Mesothelial cell of epicardium (in vitro differentiated cells): ENCODE results near the gene NHERF2. TPM values are rescaled to one million over a fixed set of nuclear protein-coding genes. Genes with fewer than 3 reads are reported as not detected.

Experiments used
- DNase-seq, 2 experiments: peaks; one replicate each; pipeline ENCODE4 v3.0.0; 2021; ENCODE audit warnings: low spot score in 2 of 2; ENCODE audit not compliant: unreplicated experiment in 2 of 2
- H3K27ac Mint-ChIP-seq: 2 replicates; pipeline ENCODE4 v1.8.0; 2021; ENCODE audit warnings: mixed read lengths
- H3K27me3 Mint-ChIP-seq: 2 replicates; pipeline ENCODE4 v1.8.0; 2021; ENCODE audit warnings: low read depth, mixed read lengths
- H3K36me3 Mint-ChIP-seq: 2 replicates; pipeline ENCODE4 v1.8.0; 2021; ENCODE audit warnings: mixed read lengths
- H3K4me1 Mint-ChIP-seq: 2 replicates; pipeline ENCODE4 v1.8.0; 2021; ENCODE audit warnings: mixed read lengths
- H3K4me3 Mint-ChIP-seq: 2 replicates; pipeline ENCODE4 v1.8.0; 2021; ENCODE audit warnings: mild to moderate bottlenecking, moderate library complexity, mixed read lengths
- H3K9me3 Mint-ChIP-seq: 2 replicates; pipeline ENCODE4 v1.8.0; 2021; ENCODE audit warnings: mixed read lengths
- total RNA-seq: library from RNA; stranded (reverse); gene quantifications from 3 replicates; pipeline ENCODE4 v1.2.1, GENCODE V29; 2021
- TF ChIP-seq, protein P1 (sequence below): fragments of 200-600 bp; sonication (generic); IDR thresholded peaks from one replicate; pipeline ENCODE4 v1.5.0; 2021; ENCODE audit warnings: antibody characterized with exemption; ENCODE audit not compliant: unreplicated experiment

Gene NHERF2
- total RNA-seq, 1 donor from 2014 or later: 51.3 TPM

DNA sequence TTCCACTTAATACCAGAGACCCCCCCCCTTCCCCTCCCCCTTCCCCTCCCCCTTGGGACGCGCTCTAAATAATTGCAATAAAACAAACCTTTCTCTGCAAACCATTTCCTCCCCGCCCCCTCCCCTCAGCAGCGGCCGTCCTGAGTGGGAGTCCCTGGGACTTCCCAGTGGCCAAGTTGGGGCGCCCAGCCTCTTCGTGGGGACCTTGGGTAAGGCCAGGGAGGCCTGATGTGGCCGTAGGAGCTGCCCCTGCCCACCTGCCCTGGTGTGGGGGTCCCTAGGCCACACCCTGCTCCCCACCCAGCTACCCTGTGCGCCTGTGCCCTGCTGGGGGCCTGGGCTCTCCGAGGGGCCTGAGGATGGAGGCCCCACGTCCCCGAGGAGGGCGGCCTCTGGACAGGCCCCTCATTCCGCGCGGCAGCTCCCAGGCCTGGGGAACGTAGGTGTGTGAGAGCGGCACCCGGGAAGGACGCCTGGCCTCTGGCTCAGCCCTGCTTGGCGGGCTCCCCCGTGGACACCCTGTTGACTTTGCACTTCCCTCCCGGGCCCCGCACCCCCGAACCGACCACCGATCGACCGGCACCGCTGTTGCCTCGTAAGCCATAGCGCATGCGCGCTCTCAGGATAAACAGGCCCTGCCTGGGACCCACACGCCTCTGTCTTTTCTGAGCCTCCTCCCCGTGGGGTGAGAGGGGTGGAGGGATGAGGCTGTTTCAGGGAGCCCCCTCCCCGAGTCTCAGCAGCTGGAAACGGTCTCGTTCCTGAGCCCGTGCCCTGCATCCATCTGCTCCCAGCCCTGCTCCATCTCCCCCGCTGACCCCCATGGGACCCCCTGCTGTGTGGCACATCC is 11.9 kb downstream of the NHERF2 start:
- peaks cover 43% of the 10 kb centered on the region for H3K4me1 Mint-ChIP-seq
- no peaks in the 10 kb centered on the region for H3K36me3 Mint-ChIP-seq
- DNase-seq: peak in 1 of 2 experiments; percentile 23
- H3K27ac Mint-ChIP-seq: peak overlapping the region; percentile 98
- H3K9me3 Mint-ChIP-seq: no peaks in the 10 kb centered on the region
- H3K4me3 Mint-ChIP-seq: no peak overlapping the region
- H3K27me3 Mint-ChIP-seq: no peaks in the 10 kb centered on the region
- TF ChIP-seq, protein P1, sequence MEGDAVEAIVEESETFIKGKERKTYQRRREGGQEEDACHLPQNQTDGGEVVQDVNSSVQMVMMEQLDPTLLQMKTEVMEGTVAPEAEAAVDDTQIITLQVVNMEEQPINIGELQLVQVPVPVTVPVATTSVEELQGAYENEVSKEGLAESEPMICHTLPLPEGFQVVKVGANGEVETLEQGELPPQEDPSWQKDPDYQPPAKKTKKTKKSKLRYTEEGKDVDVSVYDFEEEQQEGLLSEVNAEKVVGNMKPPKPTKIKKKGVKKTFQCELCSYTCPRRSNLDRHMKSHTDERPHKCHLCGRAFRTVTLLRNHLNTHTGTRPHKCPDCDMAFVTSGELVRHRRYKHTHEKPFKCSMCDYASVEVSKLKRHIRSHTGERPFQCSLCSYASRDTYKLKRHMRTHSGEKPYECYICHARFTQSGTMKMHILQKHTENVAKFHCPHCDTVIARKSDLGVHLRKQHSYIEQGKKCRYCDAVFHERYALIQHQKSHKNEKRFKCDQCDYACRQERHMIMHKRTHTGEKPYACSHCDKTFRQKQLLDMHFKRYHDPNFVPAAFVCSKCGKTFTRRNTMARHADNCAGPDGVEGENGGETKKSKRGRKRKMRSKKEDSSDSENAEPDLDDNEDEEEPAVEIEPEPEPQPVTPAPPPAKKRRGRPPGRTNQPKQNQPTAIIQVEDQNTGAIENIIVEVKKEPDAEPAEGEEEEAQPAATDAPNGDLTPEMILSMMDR: no peak

DNA sequence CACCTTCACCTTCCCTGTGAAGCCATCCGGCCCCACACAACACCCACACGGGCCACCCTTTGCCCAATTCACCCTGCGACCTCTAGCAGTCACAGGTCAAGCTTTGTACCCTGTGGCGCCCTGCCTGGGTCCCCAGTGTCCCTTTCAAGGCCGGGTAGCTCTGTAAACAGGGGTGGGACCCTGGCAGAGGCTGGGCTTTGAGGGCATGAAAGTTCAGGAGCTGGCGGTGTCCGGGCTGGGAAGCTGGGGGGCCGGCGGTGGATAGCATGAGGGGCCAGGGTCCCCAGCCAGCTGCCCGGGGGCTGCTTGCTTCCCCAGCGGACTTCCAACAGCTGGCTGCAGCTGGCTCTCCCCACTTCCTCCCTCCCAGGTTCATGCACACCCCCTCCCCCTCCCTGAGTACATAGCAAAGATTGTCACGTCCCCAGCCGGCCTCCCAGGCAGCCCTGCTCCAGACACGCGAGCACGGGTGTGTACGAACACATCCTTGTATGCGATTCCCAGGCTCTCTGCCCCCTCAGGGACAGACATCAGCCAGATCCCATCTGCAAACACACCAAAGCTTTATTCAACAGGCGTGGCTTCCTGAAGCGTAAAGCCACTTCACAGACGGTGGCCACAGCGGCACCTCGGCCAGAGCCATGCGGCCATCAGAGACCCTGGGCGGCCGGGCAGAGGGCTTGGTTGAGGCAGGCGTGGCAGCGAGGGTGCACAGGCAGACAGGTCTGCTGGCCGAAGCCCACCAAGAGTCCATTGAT is 12.8 kb downstream of the NHERF2 start:
- no peak for DNase-seq
- TF ChIP-seq, protein P1: no peak
- H3K9me3 Mint-ChIP-seq: no peaks in the 10 kb centered on the region
- no peak overlapping the region for H3K4me3 Mint-ChIP-seq
- H3K36me3 Mint-ChIP-seq: no peaks in the 10 kb centered on the region
- H3K27ac Mint-ChIP-seq: peak overlapping the region; percentile 90
- no peaks in the 10 kb centered on the region for H3K27me3 Mint-ChIP-seq
- peaks cover 38% of the 10 kb centered on the region for H3K4me1 Mint-ChIP-seq

DNA sequence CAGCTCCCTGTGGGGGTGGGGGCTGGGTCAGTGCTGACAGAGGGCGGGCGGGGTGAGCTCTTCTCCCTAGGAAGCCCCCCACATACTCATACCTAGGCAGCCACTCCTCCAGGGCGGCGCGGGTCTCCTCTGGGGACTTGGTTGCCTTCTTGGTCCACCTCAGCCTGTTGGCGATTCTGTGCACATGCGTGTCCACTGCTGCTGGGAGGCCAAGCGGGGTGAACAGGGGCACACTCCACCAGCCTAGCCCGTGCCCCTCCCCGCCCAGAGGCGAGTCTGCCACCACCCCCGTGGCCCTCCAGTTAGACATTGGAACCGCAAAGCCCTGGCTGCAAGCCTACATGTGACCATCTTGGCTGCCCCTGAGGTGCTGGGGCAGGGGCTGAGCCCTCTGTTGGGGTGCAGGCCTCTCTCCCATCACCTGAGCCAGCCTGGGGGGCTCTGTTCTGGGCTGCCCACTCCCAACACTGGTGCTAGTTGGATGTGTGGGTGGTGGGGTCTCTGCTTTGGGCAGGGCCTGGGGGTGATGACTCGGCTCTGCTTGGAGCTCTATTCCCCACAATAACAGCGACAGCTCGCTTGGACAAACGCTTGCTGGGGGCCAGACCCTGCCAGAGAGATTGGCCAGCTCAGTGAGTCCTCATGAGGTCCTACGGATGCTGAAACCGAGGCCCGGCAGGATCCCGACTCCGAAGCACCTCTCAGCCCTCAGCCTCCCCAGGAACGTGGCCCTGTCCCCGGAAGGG is 13.5 kb downstream of the NHERF2 start:
- Mint-ChIP-seq H3K27ac (peak overlapping the region; percentile 90), H3K9me3 (no peaks in the 10 kb centered on the region), H3K36me3 (no peaks in the 10 kb centered on the region), H3K27me3 (no peaks in the 10 kb centered on the region), H3K4me3 (no peak overlapping the region), H3K4me1 (peaks cover 33% of the 10 kb centered on the region)
- TF ChIP-seq, protein P1: no peak
- no peak for DNase-seq

DNA sequence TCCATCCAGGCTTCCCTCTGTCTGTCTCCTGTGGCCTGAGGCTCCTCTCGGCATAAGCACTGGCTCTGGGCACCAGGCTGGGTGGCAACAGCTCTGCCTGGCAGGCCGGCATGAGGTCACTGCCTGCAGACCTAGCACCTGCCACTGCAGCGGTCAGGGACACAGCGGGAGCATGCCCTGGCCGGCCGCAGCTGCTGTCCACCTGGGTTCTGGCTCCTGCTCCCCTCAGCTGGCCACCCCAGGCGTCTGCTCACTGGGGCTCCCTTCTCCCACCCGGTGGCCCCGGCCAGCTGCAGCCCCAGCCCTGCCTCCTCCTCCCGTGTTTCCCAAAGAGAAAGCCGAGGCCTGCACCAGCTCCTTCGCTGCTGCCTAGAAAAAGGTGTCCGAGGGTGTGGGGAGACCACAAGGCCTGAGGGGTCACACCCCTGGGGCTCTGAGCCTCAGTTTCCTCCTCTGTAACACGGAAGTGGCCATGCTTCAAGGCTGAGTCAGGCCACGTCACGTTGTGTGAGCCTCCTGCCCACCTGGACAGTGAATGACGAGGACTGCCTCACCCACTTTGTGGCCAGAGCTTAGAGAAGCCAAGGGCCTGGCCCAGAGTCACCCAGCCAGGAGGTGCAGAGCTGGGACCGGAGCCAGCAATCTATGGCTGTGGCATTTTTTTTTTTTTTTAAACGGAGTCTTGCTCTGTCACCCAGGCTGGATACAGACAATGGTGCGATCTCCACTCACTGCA is 14.3 kb downstream of the NHERF2 start:
- Mint-ChIP-seq H3K36me3 (no peaks in the 10 kb centered on the region), H3K27ac (no peak overlapping the region), H3K4me3 (no peak overlapping the region), H3K27me3 (no peaks in the 10 kb centered on the region), H3K4me1 (peaks cover 29% of the 10 kb centered on the region), H3K9me3 (no peaks in the 10 kb centered on the region)
- DNase-seq: no peak
- TF ChIP-seq, protein P1: no peak
